ENCODE data around the gene KLHL20. TPM values are rescaled to one million over a fixed set of nuclear protein-coding genes. Genes with fewer than 3 reads are reported as not detected.

Gene KLHL20
- total RNA-seq, 1 experiment from 2014 or later, result 11.4 TPM

DNA sequence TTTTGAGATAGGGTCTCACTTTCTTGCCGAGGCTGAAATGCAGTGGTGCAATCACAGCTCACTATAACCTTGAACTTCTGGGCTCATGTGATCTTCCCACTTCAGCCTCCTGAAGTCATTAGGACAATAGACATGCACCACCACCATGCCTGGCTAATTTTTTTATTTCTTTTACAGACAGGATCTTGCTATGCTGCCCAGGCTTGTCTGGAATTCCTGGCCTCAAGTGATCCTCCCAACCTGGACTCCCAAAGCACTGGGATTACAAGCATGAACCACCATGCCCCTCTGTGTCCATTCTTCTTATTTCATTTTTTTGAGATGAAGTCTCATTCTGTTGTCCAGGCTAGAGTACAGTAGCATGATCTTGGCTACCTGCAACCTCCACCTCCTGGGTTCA, 12.0 kb upstream of the KLHL20 start:
- in situ Hi-C loops (cut with HindIII; ENCODE audit: low pct_unique_long_range_greater_than_20kb, low sequenced_read_pairs) (no loop called here), intact Hi-C loops (cut with micrococcal nuclease; ENCODE audit: unreplicated experiment) (no loop called here)

DNA sequence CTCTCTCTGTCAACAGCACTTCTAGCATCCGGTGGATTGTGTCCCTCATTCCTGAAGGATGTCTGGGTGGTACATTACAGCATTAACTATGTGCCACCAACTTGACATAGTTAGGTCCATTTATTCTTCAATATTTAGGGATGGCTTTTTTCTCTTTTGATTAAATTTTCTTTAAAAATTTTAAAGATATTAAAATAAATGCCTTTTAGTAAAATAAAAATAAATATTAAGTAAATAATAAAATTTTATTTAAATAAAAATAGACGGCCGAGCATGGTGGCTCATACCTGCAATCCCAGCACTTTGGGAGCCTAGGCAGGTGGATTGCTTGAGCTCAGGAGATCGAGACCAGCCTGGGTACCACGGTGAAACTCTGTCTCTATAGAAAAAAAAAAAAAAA, 9.7 kb upstream of the KLHL20 start:
- Histone ChIP-seq H3K27me3 (ENCODE audit: control insufficient read depth, insufficient read depth, low read length) (no peaks in the 10 kb centered on the region; the same call in 1 of the 2 replicates), H3K4me1 (ENCODE audit: control insufficient read depth, insufficient read depth, low read length) (no peaks in the 10 kb centered on the region), H3K4me3 (ENCODE audit: low read depth in 2 of 2, low read length in 2 of 2) (no peak overlapping the region), H3K9me3 (ENCODE audit: control insufficient read depth, insufficient read depth, low read depth, low read length) (no peaks in the 10 kb centered on the region), H3K27ac (ENCODE audit: low read length) (no peak overlapping the region), H3K36me3 (ENCODE audit: control insufficient read depth, insufficient read depth, low read length) (no peaks in the 10 kb centered on the region)
- POLR2A ChIA-PET, result no interaction called here
- CTCF ChIA-PET, result no interaction called here
- no TSS peak for BruUV-seq (replicated peaks)
- intact Hi-C loops (cut with micrococcal nuclease; ENCODE audit: unreplicated experiment), result no loop called here
- DNase-seq (ENCODE audit: low read depth, low spot score), result no peak
- no peak for ATAC-seq
- in situ Hi-C loops (cut with HindIII; ENCODE audit: low pct_unique_long_range_greater_than_20kb, low sequenced_read_pairs), result no loop called here
- TF ChIP-seq, protein P1, sequence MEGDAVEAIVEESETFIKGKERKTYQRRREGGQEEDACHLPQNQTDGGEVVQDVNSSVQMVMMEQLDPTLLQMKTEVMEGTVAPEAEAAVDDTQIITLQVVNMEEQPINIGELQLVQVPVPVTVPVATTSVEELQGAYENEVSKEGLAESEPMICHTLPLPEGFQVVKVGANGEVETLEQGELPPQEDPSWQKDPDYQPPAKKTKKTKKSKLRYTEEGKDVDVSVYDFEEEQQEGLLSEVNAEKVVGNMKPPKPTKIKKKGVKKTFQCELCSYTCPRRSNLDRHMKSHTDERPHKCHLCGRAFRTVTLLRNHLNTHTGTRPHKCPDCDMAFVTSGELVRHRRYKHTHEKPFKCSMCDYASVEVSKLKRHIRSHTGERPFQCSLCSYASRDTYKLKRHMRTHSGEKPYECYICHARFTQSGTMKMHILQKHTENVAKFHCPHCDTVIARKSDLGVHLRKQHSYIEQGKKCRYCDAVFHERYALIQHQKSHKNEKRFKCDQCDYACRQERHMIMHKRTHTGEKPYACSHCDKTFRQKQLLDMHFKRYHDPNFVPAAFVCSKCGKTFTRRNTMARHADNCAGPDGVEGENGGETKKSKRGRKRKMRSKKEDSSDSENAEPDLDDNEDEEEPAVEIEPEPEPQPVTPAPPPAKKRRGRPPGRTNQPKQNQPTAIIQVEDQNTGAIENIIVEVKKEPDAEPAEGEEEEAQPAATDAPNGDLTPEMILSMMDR (IDR thresholded peaks at IDR 0.05), result no peak
- TF ChIP-seq, protein P2, sequence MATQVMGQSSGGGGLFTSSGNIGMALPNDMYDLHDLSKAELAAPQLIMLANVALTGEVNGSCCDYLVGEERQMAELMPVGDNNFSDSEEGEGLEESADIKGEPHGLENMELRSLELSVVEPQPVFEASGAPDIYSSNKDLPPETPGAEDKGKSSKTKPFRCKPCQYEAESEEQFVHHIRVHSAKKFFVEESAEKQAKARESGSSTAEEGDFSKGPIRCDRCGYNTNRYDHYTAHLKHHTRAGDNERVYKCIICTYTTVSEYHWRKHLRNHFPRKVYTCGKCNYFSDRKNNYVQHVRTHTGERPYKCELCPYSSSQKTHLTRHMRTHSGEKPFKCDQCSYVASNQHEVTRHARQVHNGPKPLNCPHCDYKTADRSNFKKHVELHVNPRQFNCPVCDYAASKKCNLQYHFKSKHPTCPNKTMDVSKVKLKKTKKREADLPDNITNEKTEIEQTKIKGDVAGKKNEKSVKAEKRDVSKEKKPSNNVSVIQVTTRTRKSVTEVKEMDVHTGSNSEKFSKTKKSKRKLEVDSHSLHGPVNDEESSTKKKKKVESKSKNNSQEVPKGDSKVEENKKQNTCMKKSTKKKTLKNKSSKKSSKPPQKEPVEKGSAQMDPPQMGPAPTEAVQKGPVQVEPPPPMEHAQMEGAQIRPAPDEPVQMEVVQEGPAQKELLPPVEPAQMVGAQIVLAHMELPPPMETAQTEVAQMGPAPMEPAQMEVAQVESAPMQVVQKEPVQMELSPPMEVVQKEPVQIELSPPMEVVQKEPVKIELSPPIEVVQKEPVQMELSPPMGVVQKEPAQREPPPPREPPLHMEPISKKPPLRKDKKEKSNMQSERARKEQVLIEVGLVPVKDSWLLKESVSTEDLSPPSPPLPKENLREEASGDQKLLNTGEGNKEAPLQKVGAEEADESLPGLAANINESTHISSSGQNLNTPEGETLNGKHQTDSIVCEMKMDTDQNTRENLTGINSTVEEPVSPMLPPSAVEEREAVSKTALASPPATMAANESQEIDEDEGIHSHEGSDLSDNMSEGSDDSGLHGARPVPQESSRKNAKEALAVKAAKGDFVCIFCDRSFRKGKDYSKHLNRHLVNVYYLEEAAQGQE (IDR thresholded peaks at IDR 0.05; ENCODE audit: insufficient read depth in 1 of 2, low read depth in 2 of 2, low read length in 1 of 2), result no peak
- TF ChIP-seq POLR2AphosphoS5 (IDR thresholded peaks at IDR 0.05; ENCODE audit: low read depth, low read length) (no peak), SIN3A (IDR thresholded peaks at IDR 0.05; ENCODE audit: borderline replicate concordance, insufficient read depth, low read depth, low read length) (no peak), TCF7L2 (IDR thresholded peaks at IDR 0.05; ENCODE audit: low read depth, low read length) (no peak)

More for the DNA sequence above, 12.0 kb upstream of the KLHL20 start:
- TF ChIP-seq POLR2AphosphoS5 (IDR thresholded peaks at IDR 0.05; ENCODE audit: low read depth, low read length), result no peak
- TF ChIP-seq, protein P2 (IDR thresholded peaks at IDR 0.05; ENCODE audit: insufficient read depth in 1 of 2, low read depth in 2 of 2, low read length in 1 of 2), result no peak
- DNase-seq (ENCODE audit: low read depth, low spot score) (no peak), ATAC-seq (no peak)
- no TSS peak for BruUV-seq (replicated peaks)
- Histone ChIP-seq H3K4me1 (ENCODE audit: control insufficient read depth, insufficient read depth, low read length) (no peaks in the 10 kb centered on the region), H3K27me3 (ENCODE audit: control insufficient read depth, insufficient read depth, low read length) (no peaks in the 10 kb centered on the region), H3K27ac (ENCODE audit: low read length) (no peak overlapping the region), H3K4me3 (ENCODE audit: low read depth in 2 of 2, low read length in 2 of 2) (no peak overlapping the region), H3K9me3 (ENCODE audit: control insufficient read depth, insufficient read depth, low read depth, low read length) (no peaks in the 10 kb centered on the region), H3K36me3 (ENCODE audit: control insufficient read depth, insufficient read depth, low read length) (no peaks in the 10 kb centered on the region)
- POLR2A ChIA-PET, result no interaction called here
- CTCF ChIA-PET, result no interaction called here
